DOHH2 (cell line): ENCODE measurements around the gene BICDL2.

Source experiments
- H3F3A ChIP-seq: fragments of 200-600 bp; sonication (generic), shearing (Covaris generic); 2 replicates; pipeline ENCODE4 v1.6.0; 2016; ENCODE audit warnings: antibody characterized with exemption, mild to moderate bottlenecking; ENCODE audit not compliant: control insufficient read depth, insufficient read depth
- H3K27ac ChIP-seq: fragments of 200-600 bp; sonication (generic); 2 replicates; pipeline ENCODE4 v1.5.1; 2014; ENCODE audit warnings: low read depth, mild to moderate bottlenecking, low read length, moderate library complexity
- H3K27me3 ChIP-seq: fragments of 200-600 bp; sonication (generic); 2 replicates; pipeline ENCODE4 v1.6.1; 2014; ENCODE audit warnings: mild to moderate bottlenecking, low read length, mixed read lengths; ENCODE audit not compliant: control insufficient read depth
- H3K36me3 ChIP-seq: fragments of 200-600 bp; sonication (generic); 2 replicates; pipeline ENCODE4 v1.6.1; 2014; ENCODE audit warnings: mild to moderate bottlenecking, low read length, moderate library complexity, mixed read lengths; ENCODE audit not compliant: control insufficient read depth
- H3K4me1 ChIP-seq: fragments of 200-600 bp; sonication (generic); 2 replicates; pipeline ENCODE4 v1.6.1; 2014; ENCODE audit warnings: mild to moderate bottlenecking, low read length, mixed read lengths; ENCODE audit not compliant: control insufficient read depth
- H3K4me2 ChIP-seq: fragments of 200-600 bp; sonication (generic); 2 replicates; pipeline ENCODE4 v1.6.0; 2014; ENCODE audit warnings: mild to moderate bottlenecking, low read length, moderate library complexity
- H3K4me3 ChIP-seq: fragments of 200-600 bp; sonication (generic); 2 replicates; pipeline ENCODE4 v1.5.1; 2014; ENCODE audit warnings: mild to moderate bottlenecking, low read length, mixed read lengths
- H3K79me2 ChIP-seq: fragments of 200-600 bp; sonication (generic); 2 replicates; pipeline ENCODE4 v1.6.1; 2014; ENCODE audit warnings: mild to moderate bottlenecking, low read length, mixed read lengths; ENCODE audit not compliant: control insufficient read depth
- H3K9me2 ChIP-seq: fragments of 200-600 bp; sonication (generic); replicated peaks from 2 replicates; pipeline ENCODE4 v1.6.1; 2014; ENCODE audit warnings: mild to moderate bottlenecking, low read length, mixed read lengths; ENCODE audit not compliant: control insufficient read depth
- H3K9me3 ChIP-seq: fragments of 200-600 bp; sonication (generic); 2 replicates; pipeline ENCODE4 v1.6.1; 2014; ENCODE audit warnings: antibody characterized with exemption, low read length, mixed read lengths; ENCODE audit not compliant: control insufficient read depth, insufficient read depth
- H4K20me1 ChIP-seq: fragments of 200-600 bp; sonication (generic); 2 replicates; pipeline ENCODE4 v1.6.0; 2014; ENCODE audit warnings: low read depth, mild to moderate bottlenecking, antibody characterized with exemption, low read length, moderate library complexity; ENCODE audit not compliant: control insufficient read depth, insufficient read depth
- EZH2phosphoT487 ChIP-seq: fragments of 200-600 bp; sonication (generic); IDR thresholded peaks from 2 replicates; pipeline ENCODE4 v1.6.1; 2017; ENCODE audit warnings: borderline replicate concordance, mild to moderate bottlenecking, antibody characterized with exemption, low read length, moderate library complexity, mixed read lengths
- TF ChIP-seq, protein P1 (sequence below): fragments of 200-600 bp; sonication (generic); IDR thresholded peaks from one replicate; pipeline ENCODE4 v1.5.1; 2014; ENCODE audit warnings: antibody characterized with exemption, mild to moderate bottlenecking, low read depth, low read length; ENCODE audit not compliant: poor library complexity, severe bottlenecking

BICDL2 gene

DNA sequence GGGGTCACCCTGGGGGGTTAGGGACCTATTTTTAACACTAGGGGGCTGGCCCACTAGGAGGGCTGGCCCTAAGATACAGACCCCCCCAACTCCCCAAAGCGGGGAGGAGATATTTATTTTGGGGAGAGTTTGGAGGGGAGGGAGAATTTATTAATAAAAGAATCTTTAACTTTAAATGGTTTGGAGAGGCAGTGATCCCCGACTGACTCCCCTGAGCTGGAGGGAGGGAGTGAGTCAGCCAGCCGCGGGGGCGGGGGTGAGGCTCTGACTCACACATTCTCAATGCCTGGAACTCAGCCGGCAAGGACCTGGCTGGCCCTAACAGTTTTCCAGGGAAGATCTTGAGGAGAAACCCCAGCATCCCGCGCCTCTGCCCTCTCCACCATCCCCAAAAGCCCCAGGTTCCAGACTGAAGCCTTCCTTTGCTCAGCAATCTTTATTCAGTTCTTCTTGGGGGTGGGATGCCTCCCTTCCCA lies 14.5 kb downstream of the BICDL2 start:
- Histone ChIP-seq H3F3A (peaks cover 11% of the 10 kb centered on the region; the same call in 1 of the 2 replicates), H3K36me3 (peaks cover 17% of the 10 kb centered on the region), H3K9me2 (no peaks in the 10 kb centered on the region), H3K79me2 (peaks cover 5% of the 10 kb centered on the region), H3K9me3 (no peaks in the 10 kb centered on the region), H3K4me3 (no peak overlapping the region), H3K27ac (no peak overlapping the region), H3K27me3 (no peaks in the 10 kb centered on the region), H3K4me1 (peaks cover 36% of the 10 kb centered on the region), H4K20me1 (no peaks in the 10 kb centered on the region), H3K4me2 (peak overlapping the region; percentile 90; the same call in 1 of the 2 replicates)
- TF ChIP-seq EZH2phosphoT487 = no peak
- TF ChIP-seq, protein P1, sequence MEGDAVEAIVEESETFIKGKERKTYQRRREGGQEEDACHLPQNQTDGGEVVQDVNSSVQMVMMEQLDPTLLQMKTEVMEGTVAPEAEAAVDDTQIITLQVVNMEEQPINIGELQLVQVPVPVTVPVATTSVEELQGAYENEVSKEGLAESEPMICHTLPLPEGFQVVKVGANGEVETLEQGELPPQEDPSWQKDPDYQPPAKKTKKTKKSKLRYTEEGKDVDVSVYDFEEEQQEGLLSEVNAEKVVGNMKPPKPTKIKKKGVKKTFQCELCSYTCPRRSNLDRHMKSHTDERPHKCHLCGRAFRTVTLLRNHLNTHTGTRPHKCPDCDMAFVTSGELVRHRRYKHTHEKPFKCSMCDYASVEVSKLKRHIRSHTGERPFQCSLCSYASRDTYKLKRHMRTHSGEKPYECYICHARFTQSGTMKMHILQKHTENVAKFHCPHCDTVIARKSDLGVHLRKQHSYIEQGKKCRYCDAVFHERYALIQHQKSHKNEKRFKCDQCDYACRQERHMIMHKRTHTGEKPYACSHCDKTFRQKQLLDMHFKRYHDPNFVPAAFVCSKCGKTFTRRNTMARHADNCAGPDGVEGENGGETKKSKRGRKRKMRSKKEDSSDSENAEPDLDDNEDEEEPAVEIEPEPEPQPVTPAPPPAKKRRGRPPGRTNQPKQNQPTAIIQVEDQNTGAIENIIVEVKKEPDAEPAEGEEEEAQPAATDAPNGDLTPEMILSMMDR = no peak

DNA sequence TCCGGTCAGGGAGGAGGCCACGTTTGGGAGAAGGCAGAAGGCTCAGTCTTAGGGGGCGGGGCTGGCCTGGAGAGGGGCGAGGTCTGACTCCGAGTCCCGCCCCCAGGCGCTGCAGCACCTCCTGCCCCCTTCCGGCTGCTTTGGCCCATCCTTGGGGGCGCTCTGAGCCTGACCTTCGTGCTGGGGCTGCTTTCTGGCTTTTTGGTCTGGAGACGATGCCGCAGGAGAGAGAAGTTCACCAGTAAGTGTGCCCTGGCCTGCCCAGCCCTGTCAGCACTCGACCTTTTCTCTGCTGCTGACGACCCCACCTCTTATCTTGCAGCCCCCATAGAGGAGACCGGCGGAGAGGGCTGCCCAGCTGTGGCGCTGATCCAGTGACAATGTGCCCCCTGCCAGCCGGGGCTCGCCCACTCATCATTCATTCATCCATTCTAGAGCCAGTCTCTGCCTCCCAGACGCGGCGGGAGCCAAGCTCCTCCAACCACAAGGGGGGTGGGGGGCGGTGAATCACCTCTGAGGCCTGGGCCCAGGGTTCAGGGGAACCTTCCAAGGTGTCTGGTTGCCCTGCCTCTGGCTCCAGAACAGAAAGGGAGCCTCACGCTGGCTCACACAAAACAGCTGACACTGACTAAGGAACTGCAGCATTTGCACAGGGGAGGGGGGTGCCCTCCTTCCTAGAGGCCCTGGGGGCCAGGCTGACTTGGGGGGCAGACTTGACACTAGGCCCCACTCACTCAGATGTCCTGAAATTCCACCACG lies 15.1 kb downstream of the BICDL2 start:
- Histone ChIP-seq H3K9me3 (no peaks in the 10 kb centered on the region), H3K9me2 (no peaks in the 10 kb centered on the region), H3K4me2 (peak overlapping the region; percentile 89), H3K4me1 (peaks cover 36% of the 10 kb centered on the region), H3K4me3 (peak overlapping the region; percentile 68), H3K27ac (no peak overlapping the region), H3K27me3 (no peaks in the 10 kb centered on the region), H3K36me3 (peaks cover 10% of the 10 kb centered on the region), H3F3A (peaks cover 11% of the 10 kb centered on the region; the same call in 1 of the 2 replicates), H4K20me1 (no peaks in the 10 kb centered on the region), H3K79me2 (peaks cover 5% of the 10 kb centered on the region)
- TF ChIP-seq, protein P1 = peak; percentile 72
- no peak for TF ChIP-seq EZH2phosphoT487

DNA sequence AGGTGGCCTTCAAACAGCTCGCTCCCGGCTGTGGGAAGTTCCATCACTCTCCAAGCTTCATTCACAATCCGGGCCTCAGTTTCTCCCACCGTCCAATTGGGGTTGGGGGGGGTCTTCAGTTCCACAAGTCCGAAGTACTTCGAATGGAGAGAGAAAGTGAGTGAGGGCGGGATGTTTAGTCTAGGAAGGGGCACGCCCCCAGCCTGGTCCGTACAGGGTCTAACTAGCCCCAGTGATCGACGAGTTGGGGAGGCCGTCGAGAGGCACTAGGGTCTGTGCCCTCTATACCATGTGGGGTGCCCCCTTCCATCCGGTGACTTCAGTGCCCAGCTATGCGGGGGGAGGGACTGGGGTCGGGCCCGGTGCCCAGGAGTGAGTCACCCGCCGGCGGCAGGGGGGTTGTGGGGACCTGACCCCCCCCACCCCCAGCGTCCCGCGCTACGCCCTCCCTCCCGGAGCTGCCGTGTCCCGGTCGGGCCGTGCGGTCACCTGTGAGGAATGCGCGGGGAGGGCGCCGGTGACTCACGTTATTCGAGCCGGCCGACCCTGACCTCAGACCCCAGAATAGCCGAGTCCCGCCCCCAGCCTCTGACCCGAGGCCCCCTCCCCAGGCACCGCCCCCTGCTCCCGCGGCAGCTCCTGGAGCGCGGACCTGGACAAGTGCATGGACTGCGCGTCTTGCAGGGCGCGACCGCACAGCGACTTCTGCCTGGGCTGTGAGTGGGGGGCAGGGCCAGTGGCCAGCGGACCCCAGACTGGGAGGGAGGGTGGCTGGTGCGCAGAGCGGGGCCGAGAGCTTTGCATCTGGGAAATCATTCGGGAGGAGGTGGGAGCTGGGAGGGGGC lies 15.9 kb downstream of the BICDL2 start:
- H3K4me2 ChIP-seq = peak overlapping the region; percentile 89
- no peaks in the 10 kb centered on the region for H3K9me2 ChIP-seq
- H3F3A ChIP-seq = peaks cover 11% of the 10 kb centered on the region; the same call in 1 of the 2 replicates
- H3K36me3 ChIP-seq = peaks cover 2% of the 10 kb centered on the region; the same call in 1 of the 2 replicates
- H3K9me3 ChIP-seq = no peaks in the 10 kb centered on the region
- H3K27me3 ChIP-seq = no peaks in the 10 kb centered on the region
- no peak for TF ChIP-seq EZH2phosphoT487
- TF ChIP-seq, protein P1 = no peak
- peaks cover 5% of the 10 kb centered on the region for H3K79me2 ChIP-seq
- H3K4me3 ChIP-seq = peak overlapping the region; percentile 68
- no peaks in the 10 kb centered on the region for H4K20me1 ChIP-seq
- peaks cover 36% of the 10 kb centered on the region for H3K4me1 ChIP-seq
- H3K27ac ChIP-seq = no peak overlapping the region
